ENCODE data around the gene SRL. TPM values are rescaled to one million over a fixed set of nuclear protein-coding genes. Genes with fewer than 3 reads are reported as not detected.

SRL gene
- total and polyA plus RNA-seq, 7 donors, result 0.33 to 1.2 (median 0.60) TPM

GRCh38 chr16:4283939-4284338 lies 42.1 kb upstream of the SRL start:
- peaks cover 0 to 10% (median 9%) of the 10 kb centered on the region in 4 donors for H3K4me1 ChIP-seq
- intact Hi-C loops (cut with DNase I), result no loop called here
- H3K27ac ChIP-seq, result no peak overlapping the region
- TF ChIP-seq POLR2A (IDR thresholded peaks at IDR 0.05) (no peak), POLR2AphosphoS5 (IDR thresholded peaks at IDR 0.05) (no peak), EP300 (IDR thresholded peaks at IDR 0.05) (no peak), CTCF (IDR thresholded peaks at IDR 0.05) (no peak)
- no peak overlapping the region for H3K4me3 ChIP-seq
- no peaks in the 10 kb centered on the region for H3K27me3 ChIP-seq
- no peak for DNase-seq
- 79 to 85% methylated on average over 2 of the region's 2 CpGs for WGBS, 2 donors
- H3K36me3 ChIP-seq, result no peaks in the 10 kb centered on the region
- no peaks in the 10 kb centered on the region for H3K9me3 ChIP-seq

GRCh38 chr16:4283441-4283840 lies 41.6 kb upstream of the SRL start:
- Histone ChIP-seq H3K27me3 (no peaks in the 10 kb centered on the region), H3K27ac (no peak overlapping the region), H3K4me1 (peaks cover 0 to 5% (median 5%) of the 10 kb centered on the region in 4 donors), H3K9me3 (no peaks in the 10 kb centered on the region), H3K36me3 (no peaks in the 10 kb centered on the region), H3K4me3 (no peak overlapping the region)
- no peak for DNase-seq
- 77 to 81% methylated on average over 8 of the region's 8 CpGs for WGBS, 2 donors
- no peak for TF ChIP-seq CTCF (IDR thresholded peaks at IDR 0.05)
- TF ChIP-seq EP300 (IDR thresholded peaks at IDR 0.05), result no peak
- no peak for TF ChIP-seq POLR2A (IDR thresholded peaks at IDR 0.05)
- TF ChIP-seq POLR2AphosphoS5 (IDR thresholded peaks at IDR 0.05), result no peak
- intact Hi-C loops (cut with DNase I), result no loop called here

GRCh38 chr16:4280625-4281024 lies 38.7 kb upstream of the SRL start:
- no peak overlapping the region for H3K27ac ChIP-seq
- intact Hi-C loops (cut with DNase I), result no loop called here
- no peak for TF ChIP-seq CTCF (IDR thresholded peaks at IDR 0.05)
- no peak for TF ChIP-seq POLR2AphosphoS5 (IDR thresholded peaks at IDR 0.05)
- no peak for TF ChIP-seq EP300 (IDR thresholded peaks at IDR 0.05)
- TF ChIP-seq POLR2A (IDR thresholded peaks at IDR 0.05), result no peak
- no peaks in the 10 kb centered on the region for H3K36me3 ChIP-seq
- no peaks in the 10 kb centered on the region for H3K4me1 ChIP-seq
- no peaks in the 10 kb centered on the region for H3K27me3 ChIP-seq
- no peak overlapping the region for H3K4me3 ChIP-seq
- DNase-seq, result no peak
- 92 to 95% methylated on average over 2 of the region's 2 CpGs for WGBS, 2 donors
- no peaks in the 10 kb centered on the region for H3K9me3 ChIP-seq

- DNase-seq, result no peak
- no peaks in the 10 kb centered on the region for H3K36me3 ChIP-seq
- 98% methylated on average over 2 of the region's 2 CpGs for WGBS, 2 donors
- no peak overlapping the region for H3K4me3 ChIP-seq
- intact Hi-C loops (cut with DNase I), result no loop called here
- no peaks in the 10 kb centered on the region for H3K27me3 ChIP-seq
- no peak overlapping the region for H3K27ac ChIP-seq
- H3K9me3 ChIP-seq, result no peaks in the 10 kb centered on the region
- H3K4me1 ChIP-seq, result peaks cover 0 to 15% (median 4%) of the 10 kb centered on the region in 4 donors
- TF ChIP-seq CTCF (IDR thresholded peaks at IDR 0.05), result no peak
- TF ChIP-seq POLR2AphosphoS5 (IDR thresholded peaks at IDR 0.05), result no peak
- TF ChIP-seq POLR2A (IDR thresholded peaks at IDR 0.05), result no peak
- TF ChIP-seq EP300 (IDR thresholded peaks at IDR 0.05), result no peak
These were observed 36.2 kb upstream of the SRL start for GRCh38 chr16:4277987-4278513.

GRCh38 chr16:4275861-4276260 lies 34.0 kb upstream of the SRL start:
- intact Hi-C loops (cut with DNase I), result loop anchor here (2.0 kb wide), 1 partner anchor 13 kb away; no protein-coding TSS in a partner anchor
- TF ChIP-seq POLR2A (IDR thresholded peaks at IDR 0.05), result no peak
- no peak for TF ChIP-seq CTCF (IDR thresholded peaks at IDR 0.05)
- TF ChIP-seq POLR2AphosphoS5 (IDR thresholded peaks at IDR 0.05), result no peak
- TF ChIP-seq EP300 (IDR thresholded peaks at IDR 0.05), result no peak
- Histone ChIP-seq H3K27ac (no peak overlapping the region), H3K27me3 (no peaks in the 10 kb centered on the region), H3K9me3 (no peaks in the 10 kb centered on the region), H3K4me1 (peaks cover 0 to 22% (median 10%) of the 10 kb centered on the region in 4 donors), H3K4me3 (no peak overlapping the region), H3K36me3 (no peaks in the 10 kb centered on the region)
- no peak for DNase-seq
- 84 to 90% methylated on average over 6 of the region's 6 CpGs for WGBS, 2 donors

Data from sigmoid colon (tissue), 7 donors.